HUDEP-2 (cell line): ENCODE results near the gene C5orf15.
A peak's percentile ranks its signal among the peaks of the same experiment; 100 is the strongest.

ENCODE experiments used
- DNase-seq, 76 experiments: peaks; one replicate each; lab custom pipeline; 2025; ENCODE audit not compliant: unreplicated experiment in 76 of 76; lab: John Stamatoyannopoulos, UW

Gene C5orf15

DNA sequence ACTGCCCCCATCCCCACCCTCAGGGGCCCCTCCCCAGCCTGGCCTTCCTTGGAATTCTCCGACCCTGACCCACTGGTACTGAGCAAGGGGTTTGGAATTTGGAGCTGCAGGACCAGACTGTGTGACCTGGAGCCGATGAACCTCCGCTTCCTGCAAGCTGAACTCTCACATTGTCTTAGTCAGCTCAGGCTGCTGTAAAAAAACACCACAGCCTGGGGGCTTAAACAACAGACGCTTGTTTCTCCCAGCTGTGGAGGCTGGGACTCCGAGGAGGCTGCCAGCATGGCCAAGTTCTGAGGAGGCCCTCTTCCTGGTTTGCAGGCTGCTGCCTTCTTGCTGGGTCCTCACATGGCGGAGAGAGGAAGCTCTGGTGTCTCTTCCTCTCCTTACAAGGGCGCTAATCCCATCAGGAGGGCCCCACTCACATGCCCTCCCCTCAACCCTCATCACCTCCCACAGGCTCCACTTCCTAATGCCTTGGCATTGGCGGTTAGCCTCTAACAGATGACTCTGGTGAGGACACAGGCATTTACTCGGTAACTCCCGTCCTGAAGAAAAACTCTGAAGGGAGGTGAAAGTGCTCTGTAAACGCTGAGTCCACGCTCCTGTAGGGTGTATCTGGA lies 42.4 kb downstream of the C5orf15 start:
- no peak for DNase-seq

DNA sequence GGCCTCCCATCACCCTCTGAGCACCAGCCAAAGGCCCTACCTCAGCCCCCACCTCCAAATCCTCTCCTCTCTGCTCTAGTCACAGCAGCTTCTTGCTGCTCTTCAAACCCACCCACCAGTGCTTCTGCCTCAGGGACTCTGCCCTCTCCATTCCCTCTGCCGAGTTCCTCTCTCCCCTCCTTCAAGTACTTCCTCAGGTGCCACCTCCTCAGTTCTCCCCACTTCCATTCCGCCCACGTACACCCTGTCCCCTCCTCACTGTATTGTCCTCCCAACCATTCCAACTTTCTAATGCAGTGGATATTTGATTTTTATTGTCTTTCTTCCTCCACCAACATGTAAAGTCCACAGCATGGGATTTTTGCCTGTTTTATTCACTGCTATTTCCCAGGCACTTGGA lies 43.2 kb downstream of the C5orf15 start:
- DNase-seq = no peak

DNA sequence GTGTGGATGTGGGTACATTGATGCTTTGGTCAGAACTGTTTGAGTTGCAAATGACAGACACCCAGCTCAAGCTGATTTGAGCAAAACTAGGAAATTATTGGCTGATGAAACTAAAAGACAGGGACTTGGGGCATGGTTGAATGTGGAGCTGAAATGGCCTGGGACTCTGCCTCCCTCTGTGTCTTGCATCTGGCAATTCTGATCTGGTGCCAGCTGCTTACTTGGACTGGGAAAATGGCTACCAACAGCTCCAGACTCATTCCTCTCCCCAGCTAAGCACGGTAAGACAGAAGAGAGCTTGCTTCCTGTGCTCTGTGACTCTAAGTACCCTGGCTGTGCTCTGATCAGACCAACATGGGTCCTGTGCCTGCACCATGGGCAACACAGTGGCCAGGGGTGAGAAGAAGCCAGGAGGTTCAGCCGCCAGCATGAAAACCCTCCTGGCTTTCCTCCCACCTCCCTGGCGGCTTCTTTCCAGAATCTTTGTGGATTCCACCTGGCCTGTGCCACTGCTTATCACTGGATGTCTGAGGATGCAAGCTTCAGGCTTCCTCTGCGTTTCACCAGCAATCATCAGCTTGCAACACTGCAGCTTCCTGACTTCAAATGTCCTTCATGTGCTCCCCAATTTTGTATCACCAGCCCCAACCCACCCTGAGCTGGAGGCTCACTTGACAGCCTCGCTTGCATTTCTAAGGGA lies 44.1 kb downstream of the C5orf15 start:
- DNase-seq = no peak

DNA sequence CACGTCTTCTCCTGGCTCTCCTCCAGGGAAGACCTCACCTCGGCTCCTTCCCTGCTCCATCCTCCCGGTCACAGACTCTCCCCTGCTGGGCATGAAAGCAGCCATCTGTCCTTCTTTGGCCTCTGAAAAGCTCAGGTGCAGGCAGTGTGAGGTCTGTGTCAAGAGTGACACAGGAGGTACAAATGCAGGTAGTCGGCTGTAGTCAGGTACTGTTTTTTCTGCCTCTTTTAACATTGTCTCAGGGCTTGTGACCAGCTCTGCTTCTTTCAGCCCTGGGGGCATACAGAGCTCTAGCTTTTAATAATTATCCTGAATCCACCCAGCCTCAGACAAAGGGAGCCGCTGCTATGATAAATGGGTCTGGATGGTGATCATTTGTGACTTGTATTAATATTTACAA lies 46.4 kb downstream of the C5orf15 start:
- no peak for DNase-seq

DNA sequence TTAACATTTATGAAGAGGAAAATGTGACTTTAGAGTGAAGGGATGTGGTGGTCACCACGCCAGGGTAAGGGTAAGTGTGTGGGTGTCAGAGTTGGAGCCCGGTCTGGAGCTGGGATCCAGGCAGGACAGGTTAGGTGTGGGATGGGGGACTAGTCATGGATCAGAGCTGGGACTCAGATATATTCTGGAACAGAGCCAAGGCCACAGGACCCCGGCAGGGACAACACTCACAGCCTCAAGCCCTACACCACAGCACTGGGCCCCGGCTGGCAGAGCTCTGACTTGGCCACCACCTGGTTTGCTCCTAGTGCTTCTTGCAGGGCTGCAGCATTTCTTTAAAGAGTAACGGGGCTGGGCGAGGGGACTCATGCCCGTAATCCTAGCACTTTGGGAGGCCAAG lies 47.4 kb downstream of the C5orf15 start:
- no peak for DNase-seq

DNA sequence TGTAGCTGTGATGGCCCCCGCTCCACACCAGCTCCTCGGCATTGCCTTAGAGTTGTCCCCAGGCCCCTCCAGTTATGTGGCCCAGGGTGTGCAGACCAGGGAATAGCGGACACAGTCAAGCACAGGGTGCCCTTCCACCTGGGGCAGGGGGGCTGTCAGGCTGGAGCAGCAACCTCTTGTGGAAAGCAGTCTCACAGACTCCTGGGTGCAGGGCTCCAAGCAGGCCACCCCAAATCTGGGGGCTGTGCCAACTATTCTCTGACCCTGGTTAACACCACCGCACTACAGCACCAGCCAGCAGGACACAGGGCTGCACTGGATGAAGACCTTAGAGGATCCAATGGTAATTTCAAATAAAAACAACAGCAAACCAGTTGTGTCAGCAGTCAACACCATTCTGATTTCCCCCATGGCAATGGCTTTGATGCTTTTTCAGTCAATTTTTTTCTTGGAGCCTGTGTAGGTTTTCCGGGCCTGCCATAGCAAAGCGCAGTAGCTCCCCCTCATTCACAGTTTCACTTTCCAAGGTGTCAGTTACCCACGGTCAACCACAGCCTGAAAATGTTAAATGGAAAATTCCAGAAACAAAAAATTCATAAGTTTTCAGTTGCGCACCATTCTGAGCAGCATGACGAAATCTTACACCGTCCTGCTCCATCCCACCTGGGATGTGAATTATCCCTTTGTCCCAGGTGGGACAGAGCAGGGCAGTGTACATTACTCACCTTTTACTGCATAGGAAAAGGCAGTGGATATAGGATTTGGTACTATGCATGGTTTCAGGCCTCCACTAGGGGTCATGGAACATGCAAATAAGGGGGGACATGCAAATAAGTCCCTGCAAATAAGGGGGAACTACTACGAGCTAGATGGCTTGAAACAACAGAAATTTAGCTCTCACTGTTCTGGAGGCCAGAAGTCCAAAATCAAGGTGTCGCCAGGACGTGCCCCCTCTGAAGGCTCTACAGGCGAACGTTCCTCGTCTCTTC lies 49.0 kb downstream of the C5orf15 start:
- DNase-seq = no peak

GRCh38 chr5:133918731-133919130 lies 49.7 kb downstream of the C5orf15 start:
- no peak for DNase-seq

DNA sequence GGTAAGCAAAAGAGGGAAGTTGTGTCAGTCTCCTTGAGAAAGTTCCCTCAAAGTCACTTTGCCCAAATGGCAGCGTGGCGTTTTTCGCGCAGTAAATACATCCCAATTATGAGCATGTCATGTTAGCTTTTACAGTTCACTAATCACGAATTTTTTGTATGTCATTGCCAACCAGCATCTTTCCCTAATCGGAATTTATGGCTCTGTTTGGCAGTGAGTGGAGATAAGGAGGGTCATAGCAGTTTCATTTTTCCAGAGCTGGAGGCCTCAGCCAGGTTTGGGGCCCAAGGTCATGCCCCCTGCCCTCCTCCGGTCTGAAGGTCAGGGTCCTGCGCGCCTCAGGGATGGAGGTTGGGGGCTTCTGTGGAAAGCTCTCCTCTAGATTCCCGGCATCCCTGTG lies 50.1 kb downstream of the C5orf15 start:
- no peak for DNase-seq

DNA sequence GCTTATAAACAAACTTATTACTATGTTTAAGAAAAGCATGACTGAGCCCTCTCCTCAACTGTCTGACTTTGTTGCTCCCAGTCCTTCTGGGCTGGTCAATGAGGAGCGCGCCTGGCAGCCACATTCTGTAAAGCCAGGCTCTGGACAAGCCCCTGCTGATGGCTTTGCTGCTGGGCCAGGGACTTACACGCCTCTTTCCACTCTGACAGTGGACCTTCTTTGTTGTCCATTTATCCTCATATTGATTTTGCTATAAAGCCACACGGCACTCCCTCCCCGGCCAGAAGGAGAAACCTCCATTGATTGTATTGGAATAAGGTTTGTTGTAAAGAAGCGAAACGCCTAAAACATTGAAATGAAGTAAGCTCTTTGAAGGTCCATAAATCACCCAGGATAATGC lies 50.6 kb downstream of the C5orf15 start:
- no peak for DNase-seq

DNA sequence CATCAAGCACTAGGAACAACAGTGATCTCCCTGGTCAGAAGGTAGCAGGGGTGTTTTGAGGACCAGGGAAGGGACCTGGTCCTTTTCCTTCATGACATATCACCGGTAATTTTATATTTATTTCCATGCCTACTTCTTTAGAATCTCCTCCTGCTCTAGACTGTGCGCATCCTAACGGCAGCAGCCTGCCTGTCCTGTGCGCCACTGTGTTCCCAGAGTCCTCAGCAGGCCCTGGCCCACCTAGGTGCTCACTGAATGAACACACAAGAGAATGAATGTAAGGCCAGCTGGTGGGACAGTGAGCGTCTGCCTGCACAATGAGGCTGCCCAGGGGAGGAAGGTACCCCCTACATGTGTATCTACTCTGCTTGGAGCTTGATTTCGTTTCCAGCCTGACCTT lies 51.5 kb downstream of the C5orf15 start:
- DNase-seq = no peak

- DNase-seq = no peak
Measured at GRCh38 chr5:133916479-133916878, 51.9 kb downstream of the C5orf15 start.

DNA sequence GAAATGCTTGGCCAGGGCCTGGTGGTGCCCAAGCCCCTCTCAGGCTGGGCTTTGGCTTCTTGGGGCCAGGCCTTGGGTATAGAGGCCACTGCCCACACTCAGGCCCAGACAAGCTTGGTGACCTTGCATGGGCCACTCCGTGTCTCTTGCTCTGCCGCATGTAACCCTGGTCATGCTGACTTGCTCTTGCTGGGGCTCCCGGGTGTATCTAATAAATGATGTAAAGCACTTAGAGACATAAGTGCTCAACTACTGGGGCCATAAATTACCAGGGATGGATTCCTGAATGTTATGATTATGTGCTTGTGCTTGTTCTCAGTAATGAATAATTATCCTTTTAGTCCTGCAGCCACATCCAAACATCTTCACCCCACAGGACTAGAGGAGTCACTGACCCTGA lies 54.0 kb downstream of the C5orf15 start:
- no peak for DNase-seq

- no peak for DNase-seq
Measured at GRCh38 chr5:133913413-133914155, 54.8 kb downstream of the C5orf15 start.

DNA sequence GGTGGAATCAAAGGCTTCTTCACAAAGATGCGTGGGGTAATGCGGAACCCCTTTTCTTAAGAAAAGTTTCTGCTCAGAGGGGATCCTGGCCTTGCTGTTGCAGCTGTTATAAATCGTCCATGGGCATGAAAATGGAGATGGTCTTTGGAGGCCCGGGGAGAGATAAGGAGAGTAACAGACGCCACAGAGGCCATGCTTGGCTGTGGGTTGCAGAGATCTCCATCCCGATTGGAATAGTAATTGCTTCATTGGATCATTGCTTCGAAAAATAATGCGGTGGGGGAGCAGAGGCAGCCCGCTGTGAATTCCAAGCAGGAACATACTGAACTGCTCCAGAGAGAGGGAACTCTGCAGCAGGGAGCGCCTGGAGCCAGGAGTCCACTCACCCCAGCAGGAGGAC lies 55.5 kb downstream of the C5orf15 start:
- DNase-seq = no peak

GRCh38 chr5:133910571-133910970 lies 57.9 kb downstream of the C5orf15 start:
- DNase-seq = no peak

- DNase-seq = no peak
Measured at GRCh38 chr5:133909603-133910002, 58.8 kb downstream of the C5orf15 start.

GRCh38 chr5:133907075-133907474 lies 61.4 kb downstream of the C5orf15 start:
- peak in 2 of 76 experiments; percentile 3 to 11 for DNase-seq

GRCh38 chr5:133906303-133906702 lies 62.1 kb downstream of the C5orf15 start:
- DNase-seq = no peak
